Mesenchymal stem cell (in vitro differentiated cells and primary cell): Measurements from ENCODE around the gene CDH4.

Experiments used
- DNase-seq: peaks from one replicate; pipeline ENCODE4 v3.0.0-alpha.2; 2013
- H2AFZ ChIP-seq: one replicate; pipeline ENCODE4 v1.6.1; 2013; ENCODE audit warnings: low read depth, mild to moderate bottlenecking, control low read depth, inconsistent platforms, low read length, moderate library complexity
- H2AK5ac ChIP-seq: 2 replicates; pipeline ENCODE4 v1.6.1; 2013; ENCODE audit warnings: low read length, moderate library complexity, mild to moderate bottlenecking, inconsistent platforms; ENCODE audit not compliant: severe bottlenecking
- H2BK120ac ChIP-seq: one replicate; pipeline ENCODE4 v1.6.1; 2013; ENCODE audit warnings: low read depth, mild to moderate bottlenecking, inconsistent platforms, low read length, moderate library complexity
- H2BK12ac ChIP-seq, 2 experiments: one replicate each; pipeline ENCODE4 v1.6.1; 2013; ENCODE audit warnings: inconsistent platforms in 2 of 2, low read length in 2 of 2, mild to moderate bottlenecking in 2 of 2, moderate library complexity in 2 of 2, control low read depth in 1 of 2
- H2BK15ac ChIP-seq: one replicate; pipeline ENCODE4 v1.6.1; 2013; ENCODE audit warnings: mild to moderate bottlenecking, low read depth, inconsistent platforms; ENCODE audit not compliant: poor library complexity, severe bottlenecking
- H2BK5ac ChIP-seq: 2 replicates; pipeline ENCODE4 v1.6.1; 2013; ENCODE audit warnings: low read depth, mild to moderate bottlenecking, low read length, control low read depth, inconsistent platforms; ENCODE audit not compliant: poor library complexity, severe bottlenecking
- H3K14ac ChIP-seq, 2 experiments: one replicate each; pipeline ENCODE4 v1.6.1; 2013; ENCODE audit warnings: inconsistent platforms in 2 of 2, low read length in 2 of 2, control low read depth in 1 of 2, mild to moderate bottlenecking in 1 of 2, moderate library complexity in 1 of 2
- H3K18ac ChIP-seq, 2 experiments: one replicate each; pipeline ENCODE4 v1.6.1; 2013; ENCODE audit warnings: inconsistent platforms in 2 of 2, low read length in 2 of 2, control low read depth in 1 of 2, low read depth in 1 of 2, mild to moderate bottlenecking in 1 of 2
- H3K23ac ChIP-seq, 2 experiments: one replicate each; pipeline ENCODE4 v1.6.1; 2013; ENCODE audit warnings: inconsistent platforms in 2 of 2, low read length in 2 of 2, mild to moderate bottlenecking in 2 of 2, moderate library complexity in 2 of 2, control low read depth in 1 of 2
- H3K27ac ChIP-seq: 2 replicates; pipeline ENCODE4 v1.5.1; 2013; ENCODE audit warnings: mild to moderate bottlenecking, moderate library complexity, low read length, control low read depth, inconsistent platforms; ENCODE audit not compliant: poor library complexity, severe bottlenecking
- H3K27me3 ChIP-seq, 2 experiments: 2 replicates each; pipeline versions ENCODE4 v1.6.1 to v1.7.0; 2013; ENCODE audit warnings: low read length in 2 of 2, mild to moderate bottlenecking in 2 of 2, moderate library complexity in 2 of 2, control low read depth in 1 of 2, inconsistent platforms in 1 of 2; ENCODE audit not compliant: control insufficient read depth in 1 of 2, insufficient read depth in 1 of 2
- H3K36me3 ChIP-seq, 2 experiments: 2 replicates each; pipeline versions ENCODE4 v1.6.1 to v1.7.0; 2013; ENCODE audit warnings: low read length in 2 of 2, control low read depth in 1 of 2, inconsistent platforms in 1 of 2, low read depth in 1 of 2, mild to moderate bottlenecking in 1 of 2; ENCODE audit not compliant: insufficient read depth in 2 of 2, control insufficient read depth in 1 of 2
- H3K4ac ChIP-seq, 2 experiments: one replicate each; pipeline ENCODE4 v1.6.1; 2013; ENCODE audit warnings: inconsistent platforms in 2 of 2, low read length in 2 of 2, mild to moderate bottlenecking in 2 of 2, moderate library complexity in 2 of 2, control low read depth in 1 of 2, low read depth in 1 of 2
- H3K4me1 ChIP-seq: 2 replicates; pipeline ENCODE4 v1.6.1; 2013; ENCODE audit warnings: low read depth, low read length, control low read depth; ENCODE audit not compliant: control insufficient read depth, insufficient read depth
- H3K4me2 ChIP-seq: 2 replicates; pipeline ENCODE4 v1.6.1; 2013; ENCODE audit warnings: low read length, mild to moderate bottlenecking, inconsistent platforms; ENCODE audit not compliant: poor library complexity, severe bottlenecking
- H3K4me3 ChIP-seq, 2 experiments: 2 replicates each; pipeline versions ENCODE4 v1.5.1 to v1.7.0; 2013; ENCODE audit warnings: low read length in 2 of 2, mild to moderate bottlenecking in 2 of 2, control low read depth in 1 of 2, low read depth in 1 of 2; ENCODE audit not compliant: insufficient read depth in 1 of 2
- H3K79me1 ChIP-seq: replicated peaks from 2 replicates; pipeline ENCODE4 v1.6.1; 2013; ENCODE audit warnings: mild to moderate bottlenecking, control low read depth, low read length, inconsistent platforms; ENCODE audit not compliant: poor library complexity, severe bottlenecking
- H3K9ac ChIP-seq: 2 replicates; pipeline ENCODE4 v1.7.0; 2013; ENCODE audit warnings: mild to moderate bottlenecking, low read length, moderate library complexity
- H3K9me3 ChIP-seq: 2 replicates; pipeline ENCODE4 v1.7.0; 2013; ENCODE audit warnings: mild to moderate bottlenecking, low read length; ENCODE audit not compliant: control insufficient read depth
- H4K8ac ChIP-seq: one replicate; pipeline ENCODE4 v1.6.1; 2013; ENCODE audit warnings: inconsistent platforms, mild to moderate bottlenecking, low read length, moderate library complexity
- H4K91ac ChIP-seq: one replicate; pipeline ENCODE4 v1.6.1; 2013; ENCODE audit warnings: mild to moderate bottlenecking, low read length, inconsistent platforms
- WGBS: methylation state at CpG from one replicate; pipeline ENCODE4 v1.1.7; 2013; ENCODE audit warnings: mixed read lengths; 5-methylcytosine and 5-hydroxymethylcytosine counted together

Gene CDH4

GRCh38 chr20:61292391-61292790, 40.3 kb downstream of the CDH4 start:
- no peak overlapping the region for H3K9ac ChIP-seq
- no peak overlapping the region for H2BK120ac ChIP-seq
- H2AK5ac ChIP-seq: no peak overlapping the region
- no peak for DNase-seq
- H3K14ac ChIP-seq: no peak overlapping the region
- peaks cover 3% of the 10 kb centered on the region for H3K9me3 ChIP-seq
- H2AFZ ChIP-seq: no peak overlapping the region
- H4K8ac ChIP-seq: no peak overlapping the region
- H3K4me1 ChIP-seq: peaks cover 10% of the 10 kb centered on the region
- no peak overlapping the region for H3K18ac ChIP-seq
- 91% methylated on average over 11 of the region's 11 CpGs for WGBS
- H4K91ac ChIP-seq: no peak overlapping the region
- H3K4me2 ChIP-seq: no peak overlapping the region
- H3K36me3 ChIP-seq: no peaks in the 10 kb centered on the region
- H3K4ac ChIP-seq: no peak overlapping the region
- no peak overlapping the region for H2BK15ac ChIP-seq
- H2BK12ac ChIP-seq: no peak overlapping the region
- no peak overlapping the region for H2BK5ac ChIP-seq
- no peak overlapping the region for H3K4me3 ChIP-seq
- H3K23ac ChIP-seq: no peak overlapping the region
- H3K79me1 ChIP-seq: peaks cover 12% of the 10 kb centered on the region
- H3K27me3 ChIP-seq: no peaks in the 10 kb centered on the region
- H3K27ac ChIP-seq: no peak overlapping the region

DNA sequence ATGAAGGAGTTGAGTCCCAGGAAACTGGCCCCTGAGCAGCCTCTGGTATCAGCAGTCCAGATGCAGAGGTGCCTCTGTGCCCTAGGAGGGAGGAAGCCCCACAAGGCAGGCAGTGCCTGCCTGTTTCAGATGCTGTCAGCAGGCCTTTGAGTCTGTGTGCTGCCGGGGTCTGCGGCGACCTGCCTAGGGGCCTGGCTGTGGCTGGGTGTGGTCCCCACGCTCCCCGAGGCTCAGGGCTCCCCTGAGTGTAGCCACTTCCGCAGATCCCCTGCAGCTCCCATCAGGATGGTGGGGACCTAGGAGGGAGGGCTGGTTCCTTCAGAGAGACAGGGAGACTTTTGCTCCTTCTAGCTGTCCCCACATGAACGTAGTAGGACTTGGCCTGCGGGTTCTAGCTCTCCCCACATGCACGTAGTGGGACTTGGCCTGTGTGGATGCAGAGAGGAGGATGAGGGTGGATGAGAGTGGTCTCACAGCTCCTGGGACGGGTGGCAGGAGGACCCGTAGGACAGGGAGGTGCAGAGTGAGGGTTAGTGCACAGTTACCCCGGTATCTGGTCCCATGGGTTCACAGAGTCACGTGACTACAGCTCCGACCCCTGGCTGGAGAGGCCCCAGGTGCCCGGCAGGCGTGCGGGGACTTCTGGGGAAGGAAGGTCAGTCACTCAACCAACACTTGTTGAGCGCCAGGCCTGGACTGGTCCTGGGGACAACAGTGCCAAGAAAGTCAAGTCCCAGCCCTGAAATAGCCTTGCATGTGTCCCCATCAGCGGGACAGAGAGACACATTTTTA, 41.0 kb downstream of the CDH4 start:
- Histone ChIP-seq H3K9me3 (peaks cover 3% of the 10 kb centered on the region), H2BK12ac (no peak overlapping the region), H4K91ac (no peak overlapping the region), H3K4ac (no peak overlapping the region), H3K27ac (no peak overlapping the region), H3K23ac (no peak overlapping the region), H2AK5ac (no peak overlapping the region), H3K18ac (no peak overlapping the region), H3K79me1 (peaks cover 10% of the 10 kb centered on the region), H3K4me3 (peak overlapping the region in 1 of 2 experiments; percentile 1), H2BK5ac (no peak overlapping the region), H3K4me1 (peaks cover 14% of the 10 kb centered on the region), H3K9ac (no peak overlapping the region), H4K8ac (no peak overlapping the region), H2AFZ (no peak overlapping the region), H3K14ac (no peak overlapping the region), H3K27me3 (no peaks in the 10 kb centered on the region), H3K4me2 (no peak overlapping the region), H2BK15ac (no peak overlapping the region), H2BK120ac (no peak overlapping the region), H3K36me3 (no peaks in the 10 kb centered on the region)
- 93% methylated on average over 19 of the region's 19 CpGs for WGBS
- no peak for DNase-seq

- H3K36me3 ChIP-seq: no peaks in the 10 kb centered on the region
- peaks cover 12% of the 10 kb centered on the region for H3K79me1 ChIP-seq
- H2BK120ac ChIP-seq: no peak overlapping the region
- H3K4me3 ChIP-seq: no peak overlapping the region
- no peak overlapping the region for H2AK5ac ChIP-seq
- H3K27ac ChIP-seq: no peak overlapping the region
- H3K18ac ChIP-seq: no peak overlapping the region
- no peak overlapping the region for H4K8ac ChIP-seq
- H3K27me3 ChIP-seq: no peaks in the 10 kb centered on the region
- no peak overlapping the region for H2BK12ac ChIP-seq
- H3K4ac ChIP-seq: no peak overlapping the region
- H3K23ac ChIP-seq: no peak overlapping the region
- H3K14ac ChIP-seq: no peak overlapping the region
- no peak overlapping the region for H4K91ac ChIP-seq
- peaks cover 3% of the 10 kb centered on the region for H3K9me3 ChIP-seq
- peaks cover 16% of the 10 kb centered on the region for H3K4me1 ChIP-seq
- no peak overlapping the region for H2AFZ ChIP-seq
- H3K4me2 ChIP-seq: no peak overlapping the region
- H2BK5ac ChIP-seq: no peak overlapping the region
- no peak for DNase-seq
- WGBS: 91% methylated on average over 12 of the region's 12 CpGs
- H2BK15ac ChIP-seq: no peak overlapping the region
- H3K9ac ChIP-seq: no peak overlapping the region
These were observed 41.9 kb downstream of the CDH4 start for GRCh38 chr20:61293951-61294350.

- no peak overlapping the region for H3K4me3 ChIP-seq
- H4K91ac ChIP-seq: no peak overlapping the region
- no peak overlapping the region for H2AK5ac ChIP-seq
- H2BK5ac ChIP-seq: no peak overlapping the region
- H3K4me1 ChIP-seq: peaks cover 16% of the 10 kb centered on the region
- no peak overlapping the region for H3K18ac ChIP-seq
- no peak overlapping the region for H3K4me2 ChIP-seq
- no peak overlapping the region for H3K23ac ChIP-seq
- no peaks in the 10 kb centered on the region for H3K27me3 ChIP-seq
- H4K8ac ChIP-seq: no peak overlapping the region
- H3K4ac ChIP-seq: no peak overlapping the region
- DNase-seq: no peak
- no peak overlapping the region for H3K27ac ChIP-seq
- 96% methylated on average over 13 of the region's 13 CpGs for WGBS
- no peak overlapping the region for H2BK120ac ChIP-seq
- no peak overlapping the region for H2BK15ac ChIP-seq
- peaks cover 13% of the 10 kb centered on the region for H3K79me1 ChIP-seq
- no peak overlapping the region for H2AFZ ChIP-seq
- H3K9ac ChIP-seq: no peak overlapping the region
- H2BK12ac ChIP-seq: no peak overlapping the region
- H3K9me3 ChIP-seq: peaks cover 3% of the 10 kb centered on the region
- H3K36me3 ChIP-seq: no peaks in the 10 kb centered on the region
- no peak overlapping the region for H3K14ac ChIP-seq
These were observed 43.2 kb downstream of the CDH4 start for GRCh38 chr20:61295249-61295648.
